SU-DHL-6 (cell line): ENCODE data around the gene FSCN2.

ENCODE experiments used
- EZH2phosphoT487 ChIP-seq: fragments of 200-600 bp; sonication (generic), shearing (Covaris generic); conservative IDR thresholded peaks from 2 replicates; pipeline ENCODE4 v1.6.1; 2018; ENCODE audit warnings: mild to moderate bottlenecking, antibody characterized with exemption, low read length, moderate library complexity, mixed read lengths
- TF ChIP-seq, protein P1 (sequence below): fragments of 200-600 bp; sonication (generic); IDR thresholded peaks from one replicate; pipeline ENCODE4 v1.5.1; 2017; ENCODE audit warnings: antibody characterized with exemption, mild to moderate bottlenecking, low read length, moderate library complexity; ENCODE audit not compliant: insufficient read depth, poor library complexity, severe bottlenecking

- TF ChIP-seq, protein P1, sequence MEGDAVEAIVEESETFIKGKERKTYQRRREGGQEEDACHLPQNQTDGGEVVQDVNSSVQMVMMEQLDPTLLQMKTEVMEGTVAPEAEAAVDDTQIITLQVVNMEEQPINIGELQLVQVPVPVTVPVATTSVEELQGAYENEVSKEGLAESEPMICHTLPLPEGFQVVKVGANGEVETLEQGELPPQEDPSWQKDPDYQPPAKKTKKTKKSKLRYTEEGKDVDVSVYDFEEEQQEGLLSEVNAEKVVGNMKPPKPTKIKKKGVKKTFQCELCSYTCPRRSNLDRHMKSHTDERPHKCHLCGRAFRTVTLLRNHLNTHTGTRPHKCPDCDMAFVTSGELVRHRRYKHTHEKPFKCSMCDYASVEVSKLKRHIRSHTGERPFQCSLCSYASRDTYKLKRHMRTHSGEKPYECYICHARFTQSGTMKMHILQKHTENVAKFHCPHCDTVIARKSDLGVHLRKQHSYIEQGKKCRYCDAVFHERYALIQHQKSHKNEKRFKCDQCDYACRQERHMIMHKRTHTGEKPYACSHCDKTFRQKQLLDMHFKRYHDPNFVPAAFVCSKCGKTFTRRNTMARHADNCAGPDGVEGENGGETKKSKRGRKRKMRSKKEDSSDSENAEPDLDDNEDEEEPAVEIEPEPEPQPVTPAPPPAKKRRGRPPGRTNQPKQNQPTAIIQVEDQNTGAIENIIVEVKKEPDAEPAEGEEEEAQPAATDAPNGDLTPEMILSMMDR, result no peak
- no peak for TF ChIP-seq EZH2phosphoT487
Observed at GRCh38 chr17:81549826-81550225, 21.6 kb downstream of the FSCN2 start.
